HEK293T (cell line): ENCODE results near the gene GRAP.
"Not testable (repeated sequence)": the region's sequence is repeated elsewhere in the genome, so short reads cannot be mapped to it uniquely, and the experiment has no call there.

Experiments
- CTCF ChIA-PET: fragments of 350-600 bp; formaldehyde crosslinking; extraction: SDS; loops from one replicate; lab custom pipeline; 2021; ENCODE audit warnings: antibody characterized with exemption, inconsistent platforms; lab: Yijun Ruan, JAX
- POLR2A ChIA-PET: fragments of 350-600 bp; formaldehyde crosslinking; extraction: SDS; loops from one replicate; lab custom pipeline; 2020; ENCODE audit warnings: antibody characterized with exemption, inconsistent platforms; lab: Yijun Ruan, JAX
- DNase-seq: peaks from one replicate; pipeline ENCODE4 v3.0.0; 2012; ENCODE audit warnings: mixed read lengths; ENCODE audit errors: extremely low spot score
- ARNT ChIP-seq: fragments of 450-650 bp; IDR thresholded peaks from 2 replicates; pipeline ENCODE4 v1.6.1; 2017; ENCODE audit warnings: mild to moderate bottlenecking
- BHLHE40 ChIP-seq: fragments of 450-650 bp; IDR thresholded peaks from 2 replicates; pipeline ENCODE4 v1.6.1; 2016; ENCODE audit warnings: mild to moderate bottlenecking, moderate library complexity, borderline replicate concordance
- CTBP1 ChIP-seq: fragments of 450-650 bp; IDR thresholded peaks from 2 replicates; pipeline ENCODE4 v1.6.1; 2016; ENCODE audit warnings: borderline replicate concordance
- ELF4 ChIP-seq: fragments of 450-650 bp; IDR thresholded peaks from 2 replicates; pipeline ENCODE4 v1.6.1; 2017; ENCODE audit warnings: antibody characterized with exemption
- FOXK2 ChIP-seq: fragments of 450-650 bp; IDR thresholded peaks from 2 replicates; pipeline ENCODE4 v1.6.1; 2016; ENCODE audit warnings: mild to moderate bottlenecking
- FOXM1 ChIP-seq: fragments of 450-650 bp; IDR thresholded peaks from 2 replicates; pipeline ENCODE4 v1.6.1; 2017; ENCODE audit warnings: mild to moderate bottlenecking, borderline replicate concordance
- L3MBTL2 ChIP-seq: fragments of 450-650 bp; conservative IDR thresholded peaks from 2 replicates; pipeline ENCODE4 v1.6.1; 2016; ENCODE audit warnings: mild to moderate bottlenecking
- NFRKB ChIP-seq: fragments of 450-650 bp; IDR thresholded peaks from 2 replicates; pipeline ENCODE4 v1.6.1; 2016; ENCODE audit warnings: mild to moderate bottlenecking, moderate library complexity
- PKNOX1 ChIP-seq: fragments of 450-650 bp; IDR thresholded peaks from 2 replicates; pipeline ENCODE4 v1.6.1; 2016
- TARDBP ChIP-seq: fragments of 450-650 bp; IDR thresholded peaks from 2 replicates; pipeline ENCODE4 v1.6.1; 2016

The GRAP gene

GRCh38 chr17:19046782-19047375 lies at the start of gene GRAP:
TSS of gene GRAP (minus strand) at chr17:19046957. CDS start at chr17:19046926, 31 bp downstream.
- CTCF ChIA-PET, POLR2A ChIA-PET, DNase-seq: not testable (repeated sequence)

GRCh38 chr17:19093684-19094438 lies 47.1 kb upstream of the GRAP start:
- POLR2A ChIA-PET, CTCF ChIA-PET, DNase-seq: not testable (repeated sequence)

GRCh38 chr17:19092737-19093683 lies 46.3 kb upstream of the GRAP start:
- POLR2A ChIA-PET, DNase-seq, CTCF ChIA-PET: not testable (repeated sequence)

GRCh38 chr17:19090058-19090772 lies 43.5 kb upstream of the GRAP start:
- POLR2A ChIA-PET, DNase-seq, CTCF ChIA-PET: not testable (repeated sequence)

GRCh38 chr17:19088804-19089685 lies 42.3 kb upstream of the GRAP start:
- CTCF ChIA-PET, DNase-seq, POLR2A ChIA-PET: not testable (repeated sequence)

- POLR2A ChIA-PET, DNase-seq, CTCF ChIA-PET: not testable (repeated sequence)
These were observed 30.6 kb upstream of the GRAP start for GRCh38 chr17:19077386-19077785.

- POLR2A ChIA-PET, DNase-seq, CTCF ChIA-PET: not testable (repeated sequence)
These were observed 29.8 kb upstream of the GRAP start for GRCh38 chr17:19076398-19077192.

GRCh38 chr17:19070318-19071168 lies 23.8 kb upstream of the GRAP start:
- CTCF ChIA-PET, POLR2A ChIA-PET, DNase-seq: not testable (repeated sequence)

- POLR2A ChIA-PET: interaction anchor here (0.6 kb wide), 1 partner anchor 313 kb away, joined by 4 read pairs; no protein-coding TSS in a partner anchor
- CTCF ChIA-PET, DNase-seq: not testable (repeated sequence)
These were observed 17.6 kb upstream of the GRAP start for GRCh38 chr17:19064378-19064777.

- POLR2A ChIA-PET: interaction anchor here (0.6 kb wide), 1 partner anchor 314 kb away, joined by 4 read pairs; no protein-coding TSS in a partner anchor
- CTCF ChIA-PET, DNase-seq: not testable (repeated sequence)
- TF ChIP-seq FOXM1: peak; percentile 52; the same call in 1 of the 2 replicates
- TF ChIP-seq L3MBTL2: peak; percentile 78
- TF ChIP-seq CTBP1: peak; percentile 74; the same call in 1 of the 2 replicates
- peak; percentile 96 for TF ChIP-seq NFRKB
- peak; percentile 89 for TF ChIP-seq FOXK2
- peak; percentile 76 for TF ChIP-seq TARDBP
- peak; percentile 78 for TF ChIP-seq ARNT
- TF ChIP-seq PKNOX1: peak; percentile 88
- TF ChIP-seq ELF4: peak; percentile 100
- peak; percentile 70 for TF ChIP-seq BHLHE40
These were observed 16.7 kb upstream of the GRAP start for GRCh38 chr17:19063326-19063956.

GRCh38 chr17:19062718-19063325 lies 16.1 kb upstream of the GRAP start:
- CTCF ChIA-PET, DNase-seq, POLR2A ChIA-PET: not testable (repeated sequence)
